ENCODE measurements around the gene DNAH14. TPM values are rescaled to one million over a fixed set of nuclear protein-coding genes. Genes with fewer than 3 reads are reported as not detected.

Gene DNAH14
- total and polyA plus RNA-seq, 2 of the 13 experiments (the other 11 are each of a cell fraction or from before 2014, with no cell fraction given), result 4.5 to 27.5 TPM

GRCh38 chr1:225347123-225347683 is 417.7 kb downstream of the DNAH14 start (continued):
- TF ChIP-seq NFIC (IDR thresholded peaks at IDR 0.05; ENCODE audit: low read length) (no peak), ZNF34 (CRISPR knock-in tag; IDR thresholded peaks at IDR 0.05; ENCODE audit: borderline replicate concordance) (no peak), RFXANK (CRISPR knock-in tag; IDR thresholded peaks at IDR 0.05) (no peak), ZBTB3 (CRISPR knock-in tag; IDR thresholded peaks at IDR 0.05; ENCODE audit: borderline replicate concordance, low read depth) (no peak), ZFP1 (CRISPR knock-in tag; IDR thresholded peaks at IDR 0.05) (no peak), HOXA9 (CRISPR knock-in tag; IDR thresholded peaks at IDR 0.05; ENCODE audit: borderline replicate concordance) (no peak), ZMAT5 (CRISPR knock-in tag; IDR thresholded peaks at IDR 0.05; ENCODE audit: borderline replicate concordance, low read depth) (no peak), ZNF280B (CRISPR knock-in tag; IDR thresholded peaks at IDR 0.05; ENCODE audit: borderline replicate concordance) (no peak), MED1 (CRISPR knock-in tag; IDR thresholded peaks at IDR 0.05) (no peak), ZNF337 (CRISPR knock-in tag; IDR thresholded peaks at IDR 0.05; ENCODE audit: borderline replicate concordance, low read depth) (no peak), GRHL1 (CRISPR knock-in tag; conservative IDR thresholded peaks at IDR 0.05) (no peak)
